Heart left ventricle (tissue), 16 donors: ENCODE results near the gene TEX2. TPM values are rescaled to one million over a fixed set of nuclear protein-coding genes. Genes with fewer than 3 reads are reported as not detected.
A peak's percentile ranks its signal among the peaks of the same experiment; 100 is the strongest.

Experiments
- ATAC-seq, 4 donors: fragments of 200-7000 bp; cut with Tn5 transposase; one replicate each; pipeline ENCODE4 v1.9.1; 2020 to 2022; ENCODE audit warnings: moderate library complexity in 4 of 4, mild to moderate bottlenecking in 3 of 4, moderate number of reproducible peaks in 1 of 4
- DNase-seq, 5 donors: peaks; one replicate each; pipeline ENCODE4 v3.0.0-alpha.2; 2020
- H3K27ac ChIP-seq, 12 donors: fragments of 200-600 bp; sonication (generic) in 4 of 12; one replicate each; pipeline versions ENCODE4 v1.5.0 to v1.8.0; 2016 to 2022; ENCODE audit warnings: mild to moderate bottlenecking in 2 of 12
- H3K27me3 ChIP-seq, 9 donors: fragments of 200-600 bp; sonication (generic) in 2 of 9; one replicate each; pipeline versions ENCODE4 v1.5.1 to v1.8.0; 2016 to 2022; ENCODE audit warnings: mild to moderate bottlenecking in 3 of 9
- H3K36me3 ChIP-seq, 9 donors: fragments of 200-600 bp; sonication (generic) in 2 of 9; one replicate each; pipeline versions ENCODE4 v1.5.0 to v1.8.0; 2018 to 2022; ENCODE audit warnings: mild to moderate bottlenecking in 2 of 9
- H3K4me1 ChIP-seq, 12 donors: fragments of 200-600 bp; sonication (generic) in 4 of 12; one replicate each; pipeline versions ENCODE4 v1.5.0 to v1.8.0; 2016 to 2022; ENCODE audit warnings: mild to moderate bottlenecking in 3 of 12
- H3K4me3 ChIP-seq, 12 donors: fragments of 200-600 bp; sonication (generic) in 4 of 12; one replicate each; pipeline versions ENCODE4 v1.5.0 to v1.8.0; 2017 to 2022; ENCODE audit warnings: mild to moderate bottlenecking in 9 of 12, moderate library complexity in 4 of 12
- H3K9me3 ChIP-seq, 12 donors: fragments of 200-600 bp; sonication (generic) in 4 of 12; one replicate each; pipeline versions ENCODE4 v1.5.0 to v1.8.0; 2016 to 2022; ENCODE audit warnings: mild to moderate bottlenecking in 1 of 12
- CTCF ChIP-seq, 12 donors: fragments of 200-600 bp; sonication (generic) in 4 of 12; IDR thresholded peaks; one replicate each; pipeline versions ENCODE4 v1.5.0 to v1.8.0; 2018 to 2022; ENCODE audit warnings: antibody characterized with exemption in 12 of 12, mild to moderate bottlenecking in 5 of 12
- POLR2A ChIP-seq, 2 donors: fragments of 450-650 bp; IDR thresholded peaks; one replicate each; pipeline ENCODE4 v1.6.1; 2017; ENCODE audit warnings: antibody characterized with exemption in 2 of 2, mild to moderate bottlenecking in 2 of 2, moderate library complexity in 2 of 2
- WGBS, 4 donors: extraction: QIAGEN DNeasy Blood & Tissue Kit in 2 of 4; methylation state at CpG; one replicate each; pipeline versions ENCODE4 v1.1.5 to v1.1.7; 2013 to 2018; 5-methylcytosine and 5-hydroxymethylcytosine counted together
- intact Hi-C, 10 donors: fragments of 100-400 bp; cut with DNase I; formaldehyde crosslinking; loops; one replicate each; pipeline versions ENCODE4 v1.11.1 to v1.14.2; 2022
- polyA plus RNA-seq, 2 donors: library from polyadenylated mRNA; stranded (reverse); fragments of 200-250 nt; gene quantifications; one replicate each; pipeline ENCODE4 v1.2.3, GENCODE V29; 2013
- total RNA-seq, 9 donors: library from RNA; depleted of rRNA in 2 of 9; stranded (reverse); fragments of >200 nt in 2 of 9; fragmentation: NEBNext Ultra II Directional in 3 of 9; extraction: Animal tissue kit (Norgen Biotek cat#: 25700) in 3 of 9; gene quantifications; one replicate each; pipeline versions ENCODE4 v1.1.0 to v1.2.4, GENCODE V29; 2016 to 2023
- donor health status: ischemic (EF 13 %, LVEDD 7.1; RV severe dilation, severe dysfunction).
- donor health status: healthy with polysubstance abuse.
- donor health status: DM: no; HTN: yes; CAD: no.
- donor health status: DM: no; HTN: no; CAD: no.
- donor health status: ischemic (EF 25% LVEDD 6.9; RV normal size, moderate dysfunction).
- donor health status: ischemic (EF 25% LVEDD 5.7; RV mildly dilated, moderate dysfunction).
- donor health status: healthy.
- donor health status: DM: yes; HTN: yes; CAD: no.
- donor health status: ischemic (EF 35%, LVEDD 5.7; RV mildly dilated, moderate dysfunction).
- donor health status: nonischemic (EF 11% LVEDD 7.7; RV severe dilation, severe dysfunction).
- donor health status: DM: yes; HTN: yes; CAD: no.
- donor health status: PGD.
- donor health status: ischemic (EF 29% LVEDD 5.4; RV normal size, mild dysfunction).
- donor health status: nonischemic (EF 23%, LVEDD 6.1; RV moderate dilation, normal function).

TEX2 gene
- total and polyA plus RNA-seq, 11 donors: 16.8 to 55.8 (median 50.5) TPM

DNA sequence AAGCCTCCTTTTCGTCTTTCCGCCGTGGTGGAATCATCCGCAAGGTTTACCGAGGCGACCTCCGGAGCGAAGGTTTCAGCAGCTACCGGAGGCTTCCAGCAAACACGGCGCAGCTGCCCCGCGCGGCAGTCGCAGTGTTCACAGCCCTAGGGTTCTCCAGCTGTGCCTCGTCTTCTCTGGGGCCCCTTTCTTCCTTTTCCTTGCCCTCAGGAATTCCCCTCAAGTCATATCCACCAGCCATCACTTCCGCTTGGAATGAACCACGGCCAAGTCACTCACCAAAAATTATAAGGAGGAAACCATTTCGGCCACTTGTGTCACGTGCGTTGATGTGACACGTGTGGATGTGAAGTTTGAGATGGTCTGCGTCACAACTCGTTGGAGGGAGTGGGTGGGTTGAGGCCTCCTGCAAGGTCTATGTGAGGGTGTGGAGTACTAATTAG lies 132.5 kb downstream of the TEX2 start:
- intact Hi-C loops: loop anchor here (1.0 to 10.0 kb wide), 8 partner anchors 15 to 284 kb away; partner anchors contain the start of genes CSHL1 (in 7 of the 10) and GH1 (in 2 of the 10)
- no peaks in the 10 kb centered on the region for H3K27me3 ChIP-seq
- TF ChIP-seq POLR2A (IDR thresholded peaks at IDR 0.05): no peak
- no peak for TF ChIP-seq CTCF (IDR thresholded peaks at IDR 0.05)
- H3K27ac ChIP-seq: peak overlapping the region; percentile 80 to 98 (median 94)
- no peaks in the 10 kb centered on the region for H3K9me3 ChIP-seq
- peak overlapping the region; percentile 2 to 94 (median 82) for H3K4me3 ChIP-seq
- 19 to 24% (median 22%) methylated on average over 20 to 24 of the region's 24 CpGs for WGBS, 4 donors
- peak in 4 of 5 donors; percentile 59 to 69 (median 64) for DNase-seq
- peak in 3 of 4 donors; percentile 3 to 59 (median 14) for ATAC-seq
- H3K4me1 ChIP-seq: peaks cover 0 to 54% (median 22%) of the 10 kb centered on the region in 12 donors
- H3K36me3 ChIP-seq: no peaks in the 10 kb centered on the region

GRCh38 chr17:64129765-64130558 lies 133.1 kb downstream of the TEX2 start, which contains the start of gene ERN1:
ERN1 (minus strand) TSS chr17:64130144; CDS start chr17:64130029, 115 bp downstream.
- 0 to 1% (median 1%) methylated on average over 39 to 98 of the region's 98 CpGs for WGBS, 4 donors
- H3K27ac ChIP-seq: peak within 1 kb of the TSS; percentile 90 to 98 (median 96)
- peaks cover 0 to 54% (median 22%) of the 10 kb centered on the region in 12 donors for H3K4me1 ChIP-seq
- ATAC-seq: peak; percentile 96 to 98 (median 97)
- H3K36me3 ChIP-seq: no peaks in the 10 kb centered on the region
- H3K4me3 ChIP-seq: peak within 1 kb of the TSS; percentile 69 to 94 (median 85)
- H3K9me3 ChIP-seq: no peaks in the 10 kb centered on the region
- no peaks in the 10 kb centered on the region for H3K27me3 ChIP-seq
- intact Hi-C loops: loop anchor here (1.0 to 10.0 kb wide), 9 partner anchors 15 to 285 kb away; partner anchors contain the start of genes CSHL1 (in 7 of the 10) and GH1 (in 2 of the 10)
- DNase-seq: peak; percentile 95 to 97 (median 95)
- TF ChIP-seq CTCF (IDR thresholded peaks at IDR 0.05) (peak in 3 of 12 donors; percentile 4 to 15 (median 13)), POLR2A (IDR thresholded peaks at IDR 0.05) (peak; percentile 13 to 90)

DNA sequence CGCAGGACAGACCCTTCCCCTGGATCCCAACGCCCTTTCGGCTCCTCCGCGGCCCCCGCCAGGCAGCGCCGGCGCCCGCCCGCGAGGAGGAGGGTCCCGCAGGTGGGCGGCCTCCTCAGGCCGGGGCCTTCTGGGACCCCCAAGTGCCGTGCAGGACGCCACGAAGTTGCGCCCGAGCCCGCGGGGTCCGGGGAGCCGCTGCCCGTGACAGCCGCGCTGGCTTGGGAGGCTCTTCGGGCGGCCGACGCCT lies 133.6 kb downstream of the TEX2 start:
- intact Hi-C loops: loop anchor here in 1 of 10 donors (5.0 kb wide), 1 partner anchor 47 kb away; no protein-coding TSS in a partner anchor
- ATAC-seq: no peak
- 0 to 1% (median 0%) methylated on average over 2 to 31 of the region's 31 CpGs for WGBS, 4 donors

More for the DNA sequence above, 133.6 kb downstream of the TEX2 start:
- Histone ChIP-seq H3K4me3 (peak overlapping the region; percentile 69 to 94 (median 85)), H3K4me1 (peaks cover 0 to 54% (median 22%) of the 10 kb centered on the region in 12 donors), H3K27me3 (no peaks in the 10 kb centered on the region), H3K9me3 (no peaks in the 10 kb centered on the region), H3K36me3 (no peaks in the 10 kb centered on the region), H3K27ac (peak overlapping the region; percentile 90 to 98 (median 96))
- no peak for DNase-seq
- TF ChIP-seq POLR2A (IDR thresholded peaks at IDR 0.05) (no peak), CTCF (IDR thresholded peaks at IDR 0.05) (no peak)
